IMR-90 (cell line): ENCODE measurements around the gene RXRB. TPM values are rescaled to one million over a fixed set of nuclear protein-coding genes. Genes with fewer than 3 reads are reported as not detected.

ENCODE experiments used
- ATAC-seq: fragments of 200-7000 bp; cut with Tn5 transposase; 2 replicates; pipeline ENCODE4 v1.9.1; 2020; ENCODE audit warnings: low read depth, mild to moderate bottlenecking, moderate library complexity
- BruUV-seq: library from RNA; stranded (reverse); fragments of 400-500 nt; replicated peaks from 2 replicates; lab custom pipeline; 2021; lab: Mats Ljungman, UMichigan
- CTCF ChIA-PET: fragments of 300-600 bp; formaldehyde crosslinking; extraction: SDS; loops from one replicate; lab custom pipeline; 2021; ENCODE audit warnings: antibody characterized with exemption; lab: Yijun Ruan, JAX
- POLR2A ChIA-PET: fragments of 300-600 bp; sonication (Branson Sonifier 250); formaldehyde crosslinking; loops from one replicate; lab custom pipeline; 2022; ENCODE audit warnings: antibody characterized with exemption; ENCODE audit not compliant: unreplicated experiment; lab: Charles Lee
- DNase-seq: peaks from one replicate; pipeline ENCODE4 v3.0.0; 2013
- H2AFZ ChIP-seq: replicated peaks from 2 replicates; pipeline ENCODE3; 2013; ENCODE audit warnings: low read length, mild to moderate bottlenecking; ENCODE audit not compliant: poor library complexity
- H2AK5ac ChIP-seq: 2 replicates; pipeline ENCODE4 v1.6.1; 2013; ENCODE audit warnings: low read depth, low read length, inconsistent platforms
- H2AK9ac ChIP-seq: replicated peaks from 2 replicates; pipeline ENCODE3; 2013; ENCODE audit warnings: mild to moderate bottlenecking, low read depth, low read length, moderate library complexity; ENCODE audit not compliant: poor library complexity
- H2BK120ac ChIP-seq: 2 replicates; pipeline ENCODE4 v1.6.1; 2013; ENCODE audit warnings: low read depth, low read length, inconsistent platforms
- H2BK15ac ChIP-seq: 3 replicates; pipeline ENCODE4 v1.6.1; 2013; ENCODE audit warnings: low read depth, low read length, inconsistent platforms
- H2BK20ac ChIP-seq: 2 replicates; pipeline ENCODE4 v1.6.1; 2013; ENCODE audit warnings: low read depth, mild to moderate bottlenecking, inconsistent platforms, low read length, moderate library complexity
- H2BK5ac ChIP-seq: 2 replicates; pipeline ENCODE4 v1.6.1; 2013; ENCODE audit warnings: mild to moderate bottlenecking, low read depth, low read length, inconsistent platforms; ENCODE audit not compliant: poor library complexity, severe bottlenecking
- H3K14ac ChIP-seq: replicated peaks from 2 replicates; pipeline ENCODE4 v1.6.1; 2013; ENCODE audit warnings: low read depth, low read length, inconsistent platforms
- H3K18ac ChIP-seq: 2 replicates; pipeline ENCODE4 v1.6.1; 2013; ENCODE audit warnings: low read depth, low read length, control low read depth
- H3K23ac ChIP-seq: 2 replicates; pipeline ENCODE4 v1.6.1; 2013; ENCODE audit warnings: low read depth, low read length, inconsistent platforms
- H3K27ac ChIP-seq: 2 replicates; pipeline ENCODE4 v1.5.1; 2013; ENCODE audit warnings: mild to moderate bottlenecking, control low read depth, low read length; ENCODE audit not compliant: insufficient read depth
- H3K27me3 ChIP-seq: 2 replicates; pipeline ENCODE4 v1.6.1; 2013; ENCODE audit warnings: low read length; ENCODE audit not compliant: control insufficient read depth, insufficient read depth
- H3K36me3 ChIP-seq: 2 replicates; pipeline ENCODE4 v1.6.1; 2013; ENCODE audit warnings: low read length, mixed read lengths; ENCODE audit not compliant: control insufficient read depth, insufficient read depth
- H3K4ac ChIP-seq: 2 replicates; pipeline ENCODE4 v1.6.1; 2013; ENCODE audit warnings: low read depth, low read length, inconsistent platforms
- H3K4me1 ChIP-seq: 2 replicates; pipeline ENCODE4 v1.6.1; 2013; ENCODE audit warnings: low read length, mixed read lengths; ENCODE audit not compliant: control insufficient read depth, insufficient read depth
- H3K4me2 ChIP-seq: 2 replicates; pipeline ENCODE4 v1.6.1; 2013; ENCODE audit warnings: low read depth, mild to moderate bottlenecking, control low read depth, low read length, moderate library complexity
- H3K4me3 ChIP-seq: 2 replicates; pipeline ENCODE4 v1.5.1; 2013; ENCODE audit warnings: low read depth, mild to moderate bottlenecking, control low read depth, low read length, moderate library complexity; ENCODE audit not compliant: insufficient read depth
- H3K56ac ChIP-seq: 2 replicates; pipeline ENCODE4 v1.6.1; 2013; ENCODE audit warnings: low read length, inconsistent platforms; ENCODE audit not compliant: insufficient read depth; ENCODE audit errors: extremely low read depth
- H3K79me1 ChIP-seq, 2 experiments: 2 replicates each; pipeline ENCODE4 v1.6.1; 2013; ENCODE audit warnings: low read length in 2 of 2, inconsistent platforms in 1 of 2, low read depth in 1 of 2
- H3K9ac ChIP-seq: 2 replicates; pipeline ENCODE4 v1.6.1; 2013; ENCODE audit warnings: low read depth, low read length, control low read depth
- H3K9me1 ChIP-seq: 2 replicates; pipeline ENCODE4 v1.6.1; 2013; ENCODE audit warnings: low read length, inconsistent platforms; ENCODE audit not compliant: insufficient read depth
- H3K9me3 ChIP-seq: 2 replicates; pipeline ENCODE4 v1.6.1; 2013; ENCODE audit warnings: low read length; ENCODE audit not compliant: control insufficient read depth, insufficient read depth
- H4K20me1 ChIP-seq: 2 replicates; pipeline ENCODE4 v1.6.1; 2013; ENCODE audit warnings: low read length, inconsistent platforms; ENCODE audit not compliant: insufficient read depth
- H4K5ac ChIP-seq: 2 replicates; pipeline ENCODE4 v1.6.1; 2013; ENCODE audit warnings: mild to moderate bottlenecking, low read depth, low read length, control low read depth
- H4K8ac ChIP-seq, 2 experiments: 2 replicates each; pipeline ENCODE4 v1.6.1; 2013; ENCODE audit warnings: low read depth in 2 of 2, low read length in 2 of 2, control low read depth in 1 of 2, inconsistent platforms in 1 of 2
- H4K91ac ChIP-seq: 2 replicates; pipeline ENCODE4 v1.6.1; 2013; ENCODE audit warnings: low read depth, low read length, inconsistent platforms; ENCODE audit not compliant: insufficient read depth
- CHD1 ChIP-seq: IDR thresholded peaks from 2 replicates; pipeline ENCODE4 v1.6.1; 2012; ENCODE audit warnings: low read depth, low read length, improper control_type of control experiment
- MAFK ChIP-seq: IDR thresholded peaks from 2 replicates; pipeline ENCODE4 v1.6.1; 2012; ENCODE audit warnings: low read depth, low read length, improper control_type of control experiment
- MAZ ChIP-seq: IDR thresholded peaks from 2 replicates; pipeline ENCODE4 v1.6.1; 2012; ENCODE audit warnings: low read depth, mild to moderate bottlenecking, low read length, improper control_type of control experiment, moderate library complexity, borderline replicate concordance
- POLR2A ChIP-seq: IDR thresholded peaks from 2 replicates; pipeline ENCODE4 v1.6.1; 2012; ENCODE audit warnings: mild to moderate bottlenecking, low read depth, low read length
- RFX5 ChIP-seq: IDR thresholded peaks from 2 replicates; pipeline ENCODE4 v1.8.0; 2012; ENCODE audit warnings: low read depth, mild to moderate bottlenecking, low read length, moderate library complexity
- WGBS, 2 experiments: methylation state at CpG; one replicate each; pipeline versions ENCODE4 v1.1.5 to v1.1.7; 2013; ENCODE audit warnings: missing lambda C conversion rate in 2 of 2; ENCODE audit not compliant: insufficient read length in 1 of 2; ENCODE audit errors: extremely low coverage in 2 of 2; 5-methylcytosine and 5-hydroxymethylcytosine counted together
- dilution Hi-C: fragments of 300-500 bp; cut with HindIII; formaldehyde crosslinking; loops from one replicate; pipeline ENCODE4 v1.14.3; 2018; ENCODE audit warnings: low sequenced_read_pairs; ENCODE audit not compliant: unreplicated experiment
- in situ Hi-C: fragments of 300-500 bp; cut with MboI; formaldehyde crosslinking; loops from 3 replicates; pipeline ENCODE4 v1.14.3; 2019; ENCODE audit warnings: low sequenced_read_pairs, inconsistent platforms, mixed read lengths
- intact Hi-C: fragments of 100-400 bp; cut with micrococcal nuclease; formaldehyde crosslinking; loops from 2 replicates; pipeline ENCODE4 v1.10.0; 2022
- polyA plus RNA-seq, 3 experiments: library from polyadenylated mRNA; depleted of rRNA; stranded (reverse); fragments of >200 nt; gene quantifications; 2 replicates each; pipeline ENCODE4 v1.2.3, GENCODE V29; 2012; ENCODE audit warnings: low replicate concordance in 1 of 3
- total RNA-seq: library from RNA; depleted of rRNA; stranded (reverse); fragments of >200 nt; gene quantifications from 2 replicates; pipeline ENCODE4 v1.2.3, GENCODE V29; 2012
- TF ChIP-seq, protein P1 (sequence below): fragments of 150-350 bp; IDR thresholded peaks from 2 replicates; pipeline ENCODE4 v1.6.1; 2017; ENCODE audit warnings: mild to moderate bottlenecking, antibody characterized with exemption, low read length, low read depth

The RXRB gene
- total and polyA plus RNA-seq, 2 of the 4 experiments (the other 2 are of a cell fraction), result 18.6 to 53.7 TPM

DNA sequence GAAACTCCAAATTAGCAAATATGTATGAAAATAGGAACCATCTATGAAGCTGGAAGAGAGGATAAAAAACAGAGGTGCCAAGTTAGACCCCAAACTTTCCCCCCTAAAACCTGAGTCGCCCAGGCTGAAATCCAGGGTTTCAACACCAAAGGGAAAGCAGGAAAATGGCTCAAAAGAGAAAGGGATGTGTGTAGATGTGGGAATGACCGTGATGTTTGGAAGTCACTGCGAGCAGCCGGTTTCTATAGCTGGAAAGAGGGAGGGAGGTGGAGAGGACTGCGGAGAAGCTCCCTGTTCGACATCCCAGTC is 12.3 kb upstream of the RXRB start:
- no peak overlapping the region for H4K5ac ChIP-seq
- intact Hi-C loops, result no loop called here
- 0 out of 2 replicates have a peak overlapping the region, but pooled peaks have one; percentile 17 for H2AK5ac ChIP-seq
- H2BK20ac ChIP-seq, result no peak overlapping the region
- in situ Hi-C loops, result no loop called here
- H3K27me3 ChIP-seq, result peaks cover 14% of the 10 kb centered on the region
- H3K4me1 ChIP-seq, result peaks cover 2% of the 10 kb centered on the region; the same call in 1 of the 2 replicates
- H3K23ac ChIP-seq, result peak overlapping the region; percentile 70
- H3K4me3 ChIP-seq, result peak overlapping the region; percentile 59
- peak overlapping the region; percentile 78 for H3K14ac ChIP-seq
- H3K18ac ChIP-seq, result no peak overlapping the region
- peak overlapping the region; percentile 72 for H3K9ac ChIP-seq
- TF ChIP-seq MAFK (no peak), POLR2A (no peak), MAZ (no peak), RFX5 (no peak), CHD1 (no peak)
- TF ChIP-seq, protein P1, sequence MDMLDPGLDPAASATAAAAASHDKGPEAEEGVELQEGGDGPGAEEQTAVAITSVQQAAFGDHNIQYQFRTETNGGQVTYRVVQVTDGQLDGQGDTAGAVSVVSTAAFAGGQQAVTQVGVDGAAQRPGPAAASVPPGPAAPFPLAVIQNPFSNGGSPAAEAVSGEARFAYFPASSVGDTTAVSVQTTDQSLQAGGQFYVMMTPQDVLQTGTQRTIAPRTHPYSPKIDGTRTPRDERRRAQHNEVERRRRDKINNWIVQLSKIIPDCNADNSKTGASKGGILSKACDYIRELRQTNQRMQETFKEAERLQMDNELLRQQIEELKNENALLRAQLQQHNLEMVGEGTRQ, result no peak
- DNase-seq, result no peak
- no peak for ATAC-seq
- no peak overlapping the region for H3K56ac ChIP-seq
- peak overlapping the region; percentile 94 for H3K4me2 ChIP-seq
- CTCF ChIA-PET, result interaction anchor here (0.6 kb wide), 1 partner anchor 183 kb away, joined by 3 read pairs; no protein-coding TSS in a partner anchor
- no peak overlapping the region for H2BK120ac ChIP-seq
- no peak overlapping the region; the same call in 1 of the 2 replicates for H3K27ac ChIP-seq
- WGBS, 2 experiments, result 0% methylated on average over 2 of the region's 6 CpGs; no CpG with 5 or more reads in 1 of the 2 experiments
- peak overlapping the region; percentile 89 for H2AK9ac ChIP-seq
- H2BK15ac ChIP-seq, result no peak overlapping the region
- POLR2A ChIA-PET, result interaction anchor here (0.6 kb wide), 1 partner anchor 105 kb away, joined by 7 read pairs; no protein-coding TSS in a partner anchor
- no peak overlapping the region for H2BK5ac ChIP-seq
- no peaks in the 10 kb centered on the region for H3K9me1 ChIP-seq
- peaks cover 20% of the 10 kb centered on the region for H3K36me3 ChIP-seq
- H3K79me1 ChIP-seq, result peaks cover 7 to 22% of the 10 kb centered on the region in 2 experiments
- no peak overlapping the region; the same call in 1 of the 2 replicates for H4K91ac ChIP-seq
- no TSS peak for BruUV-seq
- dilution Hi-C loops, result no loop called here
- peak overlapping the region; percentile 92 for H2AFZ ChIP-seq
- peak overlapping the region; percentile 59 for H3K4ac ChIP-seq
- no peaks in the 10 kb centered on the region for H4K20me1 ChIP-seq
- no peaks in the 10 kb centered on the region for H3K9me3 ChIP-seq
- H4K8ac ChIP-seq, result peak overlapping the region in 1 of 2 experiments; percentile 70; a peak in 3 of 4 replicates
